Liver (tissue), 3 donors: ENCODE results near the gene CAMSAP2.

Experiments
- CTCF ChIP-seq: fragments of 150-350 bp; IDR thresholded peaks from 2 replicates; pipeline ENCODE4 v1.5.1; 2017; ENCODE audit warnings: improper control_type of control experiment, low read depth, low read length; ENCODE audit not compliant: missing input control
- MAX ChIP-seq: IDR thresholded peaks from 2 replicates; pipeline ENCODE4 v1.6.1; 2016; ENCODE audit warnings: antibody characterized with exemption
- TAF1 ChIP-seq: conservative IDR thresholded peaks from 2 replicates; pipeline ENCODE4 v1.6.1; 2016; ENCODE audit warnings: antibody characterized with exemption, mild to moderate bottlenecking
- YY1 ChIP-seq: IDR thresholded peaks from 2 replicates; pipeline ENCODE4 v1.6.1; 2016; ENCODE audit warnings: antibody characterized with exemption, mild to moderate bottlenecking
- donor health status: healthy.
- donor health status: healthy.

- TF ChIP-seq YY1 (no peak), MAX (no peak), CTCF (no peak), TAF1 (no peak)
Observed at GRCh38 chr1:200885623-200886402, 147.1 kb downstream of the CAMSAP2 start.
